Tibial nerve (tissue), 4 donors: ENCODE data around the gene TNFAIP8. TPM values are rescaled to one million over a fixed set of nuclear protein-coding genes. Genes with fewer than 3 reads are reported as not detected.

Experiments used
- DNase-seq, 2 donors: peaks; one replicate each; pipeline ENCODE4 v3.0.0-alpha.2; 2019; ENCODE audit warnings: low spot score in 2 of 2
- H3K27ac ChIP-seq, 4 donors: fragments of 200-600 bp; sonication (generic) in 3 of 4; one replicate each; pipeline ENCODE4 v1.5.1; 2017 to 2019; ENCODE audit warnings: mild to moderate bottlenecking in 1 of 4
- H3K27me3 ChIP-seq, 2 donors: fragments of 200-600 bp; sonication (generic) in 1 of 2; one replicate each; pipeline versions ENCODE4 v1.5.1 to v1.6.0; 2017 to 2019
- H3K36me3 ChIP-seq, 3 donors: fragments of 200-600 bp; sonication (generic); one replicate each; pipeline ENCODE4 v1.5.1; 2018 to 2019
- H3K4me1 ChIP-seq, 4 donors: fragments of 200-600 bp; sonication (generic) in 3 of 4; one replicate each; pipeline ENCODE4 v1.5.1; 2017 to 2019
- H3K4me3 ChIP-seq, 4 donors: fragments of 200-600 bp; sonication (generic) in 3 of 4; one replicate each; pipeline ENCODE4 v1.5.1; 2017 to 2019; ENCODE audit warnings: mild to moderate bottlenecking in 1 of 4, moderate library complexity in 1 of 4
- H3K9me3 ChIP-seq, 4 donors: fragments of 200-600 bp; sonication (generic) in 3 of 4; one replicate each; pipeline ENCODE4 v1.5.1; 2017 to 2019
- EP300 ChIP-seq, 2 donors: sonication (generic); formaldehyde crosslinking; IDR thresholded peaks; one replicate each; pipeline ENCODE4 v1.6.1; 2017; ENCODE audit warnings: antibody characterized with exemption in 2 of 2, mild to moderate bottlenecking in 1 of 2
- POLR2A ChIP-seq, 2 donors: fragments of 450-650 bp; IDR thresholded peaks; one replicate each; pipeline ENCODE4 v1.6.1; 2017; ENCODE audit warnings: antibody characterized with exemption in 2 of 2, mild to moderate bottlenecking in 2 of 2, moderate library complexity in 2 of 2
- WGBS, 2 donors: methylation state at CpG; one replicate each; pipeline ENCODE4 v1.1.5; 2018; 5-methylcytosine and 5-hydroxymethylcytosine counted together
- total RNA-seq, 4 donors: library from RNA; depleted of rRNA; stranded (reverse); fragments of >200 nt; gene quantifications; one replicate each; pipeline ENCODE4 v1.1.0, GENCODE V29; 2016
- TF ChIP-seq, protein P1 (sequence below), 5 experiments: fragments of 200-600 bp in 3 of 5; fragments of 450-650 bp in 2 of 5; sonication (generic) in 3 of 5; IDR thresholded peaks; one replicate each; pipeline ENCODE4 v1.5.1; 2016 to 2019; ENCODE audit warnings: antibody characterized with exemption in 5 of 5, mild to moderate bottlenecking in 3 of 5, moderate library complexity in 2 of 5

The TNFAIP8 gene
- total RNA-seq, 4 donors from 2014 or later: 15.3 to 19.4 (median 17.8) TPM

DNA sequence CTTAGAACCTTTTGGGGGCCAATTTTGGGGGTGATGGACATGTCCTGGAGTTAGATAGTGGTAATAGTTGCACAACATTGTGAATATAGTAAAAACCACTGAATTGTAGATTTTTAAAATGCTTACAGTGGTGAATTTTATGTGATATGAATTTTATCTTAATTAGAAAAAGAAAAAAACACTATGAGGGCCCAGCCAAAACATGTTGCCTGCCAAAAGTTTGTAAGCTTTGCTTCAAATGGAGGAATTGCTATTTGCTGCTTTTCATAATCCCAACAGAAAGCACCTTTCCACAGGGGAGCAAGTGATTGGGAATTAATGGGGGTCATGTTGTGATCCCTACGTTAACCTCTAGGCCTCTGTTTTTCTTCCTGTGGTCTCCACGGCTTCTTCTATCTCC lies 19.1 kb downstream of the TNFAIP8 start:
- Histone ChIP-seq H3K27me3 (no peaks in the 10 kb centered on the region), H3K4me1 (peaks cover 0 to 7% (median 0%) of the 10 kb centered on the region in 4 donors), H3K9me3 (no peaks in the 10 kb centered on the region), H3K36me3 (no peaks in the 10 kb centered on the region), H3K27ac (no peak overlapping the region), H3K4me3 (no peak overlapping the region)
- WGBS, 2 donors: 64 to 69% methylated on average over 2 of the region's 2 CpGs
- DNase-seq: no peak
- TF ChIP-seq EP300 (IDR thresholded peaks at IDR 0.05) (no peak), POLR2A (IDR thresholded peaks at IDR 0.05) (no peak)
- TF ChIP-seq, protein P1, sequence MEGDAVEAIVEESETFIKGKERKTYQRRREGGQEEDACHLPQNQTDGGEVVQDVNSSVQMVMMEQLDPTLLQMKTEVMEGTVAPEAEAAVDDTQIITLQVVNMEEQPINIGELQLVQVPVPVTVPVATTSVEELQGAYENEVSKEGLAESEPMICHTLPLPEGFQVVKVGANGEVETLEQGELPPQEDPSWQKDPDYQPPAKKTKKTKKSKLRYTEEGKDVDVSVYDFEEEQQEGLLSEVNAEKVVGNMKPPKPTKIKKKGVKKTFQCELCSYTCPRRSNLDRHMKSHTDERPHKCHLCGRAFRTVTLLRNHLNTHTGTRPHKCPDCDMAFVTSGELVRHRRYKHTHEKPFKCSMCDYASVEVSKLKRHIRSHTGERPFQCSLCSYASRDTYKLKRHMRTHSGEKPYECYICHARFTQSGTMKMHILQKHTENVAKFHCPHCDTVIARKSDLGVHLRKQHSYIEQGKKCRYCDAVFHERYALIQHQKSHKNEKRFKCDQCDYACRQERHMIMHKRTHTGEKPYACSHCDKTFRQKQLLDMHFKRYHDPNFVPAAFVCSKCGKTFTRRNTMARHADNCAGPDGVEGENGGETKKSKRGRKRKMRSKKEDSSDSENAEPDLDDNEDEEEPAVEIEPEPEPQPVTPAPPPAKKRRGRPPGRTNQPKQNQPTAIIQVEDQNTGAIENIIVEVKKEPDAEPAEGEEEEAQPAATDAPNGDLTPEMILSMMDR (IDR thresholded peaks at IDR 0.05): no peak

- Histone ChIP-seq H3K27me3 (no peaks in the 10 kb centered on the region), H3K4me3 (no peak overlapping the region), H3K4me1 (peaks cover 0 to 4% (median 0%) of the 10 kb centered on the region in 4 donors), H3K36me3 (no peaks in the 10 kb centered on the region), H3K9me3 (no peaks in the 10 kb centered on the region), H3K27ac (no peak overlapping the region)
- no peak for DNase-seq
- TF ChIP-seq, protein P1 (IDR thresholded peaks at IDR 0.05): no peak
- TF ChIP-seq EP300 (IDR thresholded peaks at IDR 0.05): no peak
- no peak for TF ChIP-seq POLR2A (IDR thresholded peaks at IDR 0.05)
- WGBS, 2 donors: 91 to 100% methylated on average over 1 of the region's 1 CpG
Measured at GRCh38 chr5:119377066-119377465, 21.2 kb downstream of the TNFAIP8 start.

DNA sequence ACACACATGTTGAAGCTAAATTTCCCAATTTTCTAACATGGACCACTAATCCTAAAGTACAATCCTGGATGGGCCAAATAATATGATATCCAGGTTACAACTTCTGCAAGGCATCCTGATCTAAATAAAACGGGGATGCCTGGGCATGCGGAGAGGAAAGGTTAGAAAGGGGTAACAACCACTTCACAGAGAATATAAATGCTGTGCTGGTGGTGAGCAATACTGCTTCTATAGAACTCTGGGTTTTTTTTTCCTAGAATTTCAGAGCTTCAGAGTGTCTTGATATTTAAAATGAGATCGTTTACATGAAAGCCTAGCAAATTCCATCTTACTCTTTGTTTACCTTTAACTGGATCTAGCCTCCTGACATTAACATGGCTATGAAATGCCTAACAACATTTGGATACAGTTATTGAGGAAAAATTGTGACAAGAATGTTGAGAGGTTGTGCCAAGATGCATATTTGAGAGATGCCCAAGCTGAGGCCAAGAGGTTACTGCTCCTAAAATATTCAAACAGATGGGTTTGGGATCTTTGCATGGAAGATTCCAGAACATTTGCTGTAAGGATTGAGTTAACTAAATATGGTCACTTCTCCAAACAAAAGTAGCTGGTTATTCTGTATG lies 22.4 kb downstream of the TNFAIP8 start:
- H3K27ac ChIP-seq: no peak overlapping the region
- TF ChIP-seq EP300 (IDR thresholded peaks at IDR 0.05): no peak
- TF ChIP-seq POLR2A (IDR thresholded peaks at IDR 0.05): no peak
- TF ChIP-seq, protein P1 (IDR thresholded peaks at IDR 0.05): no peak
- no peaks in the 10 kb centered on the region for H3K36me3 ChIP-seq
- H3K4me3 ChIP-seq: no peak overlapping the region
- DNase-seq: no peak
- 54 to 61% methylated on average over 3 of the region's 3 CpGs for WGBS, 2 donors
- peaks cover 0 to 4% (median 0%) of the 10 kb centered on the region in 4 donors for H3K4me1 ChIP-seq
- no peaks in the 10 kb centered on the region for H3K9me3 ChIP-seq
- no peaks in the 10 kb centered on the region for H3K27me3 ChIP-seq

- Histone ChIP-seq H3K4me1 (peaks cover 0 to 4% (median 0%) of the 10 kb centered on the region in 4 donors), H3K27me3 (no peaks in the 10 kb centered on the region), H3K4me3 (no peak overlapping the region), H3K9me3 (no peaks in the 10 kb centered on the region), H3K36me3 (no peaks in the 10 kb centered on the region), H3K27ac (no peak overlapping the region)
- no peak for TF ChIP-seq POLR2A (IDR thresholded peaks at IDR 0.05)
- TF ChIP-seq, protein P1 (IDR thresholded peaks at IDR 0.05): no peak
- TF ChIP-seq EP300 (IDR thresholded peaks at IDR 0.05): no peak
- WGBS, 2 donors: 97 to 98% methylated on average over 2 of the region's 2 CpGs
- no peak for DNase-seq
Measured at GRCh38 chr5:119379096-119379495, 23.3 kb downstream of the TNFAIP8 start.

DNA sequence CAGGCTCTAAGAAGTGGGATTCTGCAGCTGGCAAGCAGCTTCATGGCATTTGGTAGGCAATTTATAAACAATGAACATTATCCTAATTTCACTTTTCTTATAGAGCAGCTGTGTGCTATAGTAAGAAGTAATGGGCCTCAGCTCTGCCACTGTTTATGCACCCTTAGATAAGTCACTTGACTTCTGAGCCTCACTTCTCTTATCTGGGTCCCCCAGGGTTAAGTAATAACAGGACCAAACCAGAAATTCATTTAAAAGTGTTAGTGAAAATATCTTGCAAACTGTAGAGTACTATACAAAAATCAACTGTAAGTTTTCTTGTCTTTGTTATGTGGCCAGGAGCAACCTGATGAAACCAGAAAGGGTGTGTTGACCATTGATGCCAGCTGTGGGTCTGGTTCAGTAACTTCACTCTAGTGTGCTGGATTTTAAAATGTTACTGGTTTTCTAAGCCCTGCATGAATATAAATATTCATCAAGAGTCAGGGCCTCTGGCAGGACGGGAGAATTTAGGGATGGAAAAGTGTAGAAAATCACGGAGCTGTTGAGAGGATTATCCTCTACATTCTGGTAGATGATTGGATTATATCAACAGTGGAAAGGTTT lies 24.2 kb downstream of the TNFAIP8 start:
- TF ChIP-seq EP300 (IDR thresholded peaks at IDR 0.05) (no peak), POLR2A (IDR thresholded peaks at IDR 0.05) (no peak)
- TF ChIP-seq, protein P1 (IDR thresholded peaks at IDR 0.05): no peak
- Histone ChIP-seq H3K36me3 (no peaks in the 10 kb centered on the region), H3K27ac (no peak overlapping the region), H3K4me3 (no peak overlapping the region), H3K27me3 (no peaks in the 10 kb centered on the region), H3K4me1 (peaks cover 0 to 8% (median 2%) of the 10 kb centered on the region in 4 donors), H3K9me3 (no peaks in the 10 kb centered on the region)
- DNase-seq: no peak
- WGBS, 2 donors: 72 to 86% methylated on average over 2 of the region's 2 CpGs
